Chondrocyte (in vitro differentiated cells): ENCODE data around the gene DDX41. TPM values are rescaled to one million over a fixed set of nuclear protein-coding genes. Genes with fewer than 3 reads are reported as not detected.
A peak's percentile ranks its signal among the peaks of the same experiment; 100 is the strongest.

Experiments used
- DNase-seq: peaks from one replicate; pipeline ENCODE4 v3.0.0; 2021; ENCODE audit warnings: mixed read lengths, low spot score
- H3K27ac Mint-ChIP-seq: one replicate; pipeline ENCODE4 v1.8.0; 2021; ENCODE audit warnings: mild to moderate bottlenecking, moderate library complexity, mixed read lengths; ENCODE audit not compliant: unreplicated experiment
- H3K27me3 Mint-ChIP-seq: 2 replicates; pipeline ENCODE4 v1.8.0; 2021; ENCODE audit warnings: low read depth, mixed read lengths
- H3K36me3 Mint-ChIP-seq: 2 replicates; pipeline ENCODE4 v1.8.0; 2021; ENCODE audit warnings: low read depth, mixed read lengths
- H3K4me1 Mint-ChIP-seq: 2 replicates; pipeline ENCODE4 v1.8.0; 2021; ENCODE audit warnings: low read depth, mild to moderate bottlenecking, mixed read lengths
- H3K4me3 Mint-ChIP-seq: one replicate; pipeline ENCODE4 v1.8.0; 2021; ENCODE audit warnings: mild to moderate bottlenecking, moderate library complexity, mixed read lengths; ENCODE audit not compliant: unreplicated experiment
- H3K9me3 Mint-ChIP-seq: 2 replicates; pipeline ENCODE4 v1.8.0; 2021; ENCODE audit warnings: low read depth, mixed read lengths
- total RNA-seq: library from RNA; stranded (reverse); gene quantifications from 3 replicates; pipeline ENCODE4 v1.2.1, GENCODE V29; 2021
- TF ChIP-seq, protein P1 (sequence below): fragments of 200-600 bp; sonication (generic); IDR thresholded peaks from 2 replicates; pipeline ENCODE4 v1.5.0; 2021; ENCODE audit warnings: antibody characterized with exemption, mild to moderate bottlenecking, moderate library complexity

Gene DDX41
- total RNA-seq, 1 donor from 2014 or later = 78.6 TPM

DNA sequence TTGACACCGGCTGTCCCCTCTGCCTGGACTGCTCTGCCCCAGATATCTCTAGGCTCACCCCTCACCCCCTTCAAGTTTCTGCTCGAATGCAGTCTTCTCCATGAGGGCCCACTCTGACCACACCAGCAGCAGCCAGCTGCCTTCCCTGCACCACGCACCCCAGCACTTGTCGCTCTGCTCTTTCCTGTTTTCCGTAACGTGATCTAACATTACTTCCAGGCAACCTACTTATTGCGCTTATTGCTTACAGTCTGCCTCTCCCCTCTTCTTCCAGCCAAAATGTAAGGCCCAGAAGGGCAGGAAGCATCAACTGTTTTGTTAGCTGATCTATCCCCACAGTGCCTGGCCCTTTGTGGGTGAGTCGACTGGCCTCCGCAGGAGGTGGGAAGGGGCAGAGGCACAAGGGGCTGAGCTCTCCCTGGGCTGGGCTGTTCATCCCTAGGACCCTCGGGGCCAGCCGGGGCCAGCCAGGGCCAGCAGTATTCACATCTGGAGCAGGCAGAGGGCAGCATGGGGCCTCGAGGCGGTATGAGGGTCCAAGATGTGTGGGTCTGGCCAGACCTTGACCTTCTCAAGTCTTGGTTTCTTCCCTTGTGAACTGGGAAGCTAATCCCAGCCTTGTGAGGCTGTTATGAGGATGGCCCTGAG, 31.7 kb downstream of the DDX41 start:
- DNase-seq = no peak
- Mint-ChIP-seq H3K36me3 (peaks cover 53% of the 10 kb centered on the region), H3K27ac (peak overlapping the region; percentile 90), H3K4me3 (no peak overlapping the region), H3K27me3 (no peaks in the 10 kb centered on the region), H3K4me1 (peaks cover 65% of the 10 kb centered on the region), H3K9me3 (no peaks in the 10 kb centered on the region)
- TF ChIP-seq, protein P1, sequence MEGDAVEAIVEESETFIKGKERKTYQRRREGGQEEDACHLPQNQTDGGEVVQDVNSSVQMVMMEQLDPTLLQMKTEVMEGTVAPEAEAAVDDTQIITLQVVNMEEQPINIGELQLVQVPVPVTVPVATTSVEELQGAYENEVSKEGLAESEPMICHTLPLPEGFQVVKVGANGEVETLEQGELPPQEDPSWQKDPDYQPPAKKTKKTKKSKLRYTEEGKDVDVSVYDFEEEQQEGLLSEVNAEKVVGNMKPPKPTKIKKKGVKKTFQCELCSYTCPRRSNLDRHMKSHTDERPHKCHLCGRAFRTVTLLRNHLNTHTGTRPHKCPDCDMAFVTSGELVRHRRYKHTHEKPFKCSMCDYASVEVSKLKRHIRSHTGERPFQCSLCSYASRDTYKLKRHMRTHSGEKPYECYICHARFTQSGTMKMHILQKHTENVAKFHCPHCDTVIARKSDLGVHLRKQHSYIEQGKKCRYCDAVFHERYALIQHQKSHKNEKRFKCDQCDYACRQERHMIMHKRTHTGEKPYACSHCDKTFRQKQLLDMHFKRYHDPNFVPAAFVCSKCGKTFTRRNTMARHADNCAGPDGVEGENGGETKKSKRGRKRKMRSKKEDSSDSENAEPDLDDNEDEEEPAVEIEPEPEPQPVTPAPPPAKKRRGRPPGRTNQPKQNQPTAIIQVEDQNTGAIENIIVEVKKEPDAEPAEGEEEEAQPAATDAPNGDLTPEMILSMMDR = no peak

DNA sequence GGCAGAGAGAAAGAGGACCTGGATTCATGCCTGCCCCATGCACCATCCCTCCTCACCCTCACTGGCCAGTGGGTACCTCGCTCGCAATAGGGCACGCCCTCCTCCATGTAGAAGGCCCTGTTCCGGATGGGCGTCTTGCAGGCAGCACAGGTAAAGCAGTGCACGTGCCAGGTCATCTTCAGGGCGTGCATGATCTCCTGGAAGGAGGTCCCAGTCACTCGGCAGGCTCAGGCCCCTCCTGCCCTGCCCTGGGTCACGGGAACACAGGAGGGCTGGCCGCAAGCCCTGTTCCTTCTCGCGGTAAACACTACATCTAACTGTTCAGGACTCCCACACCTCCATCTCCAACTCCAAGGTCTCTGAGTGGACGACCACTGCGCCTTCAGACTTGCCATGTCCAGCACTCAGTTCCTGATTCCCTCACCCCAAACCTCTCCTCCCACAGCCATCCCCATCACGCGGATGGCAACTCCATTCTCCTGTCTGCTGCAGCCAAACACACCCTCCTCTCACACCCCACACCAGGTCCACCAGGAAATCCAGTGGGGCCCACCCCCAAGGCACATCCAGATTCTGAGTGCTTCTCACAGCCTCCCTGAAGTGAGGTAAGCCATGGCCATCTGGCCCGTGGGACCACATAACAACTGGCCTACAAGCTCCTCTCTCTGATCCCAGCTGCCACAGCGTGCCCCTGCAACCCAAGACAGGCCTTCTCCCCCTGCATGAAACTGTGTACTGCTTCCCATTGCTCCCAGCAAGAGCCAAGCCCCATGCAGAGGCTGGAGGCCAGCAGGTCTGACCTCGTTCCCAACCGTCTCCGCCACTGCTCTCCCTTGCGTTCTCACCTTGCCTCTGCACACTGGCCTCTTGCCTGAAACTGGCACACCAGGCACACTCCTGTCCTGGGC, 32.5 kb downstream of the DDX41 start:
- Mint-ChIP-seq H3K36me3 (peaks cover 52% of the 10 kb centered on the region), H3K27ac (peak overlapping the region; percentile 90), H3K27me3 (no peaks in the 10 kb centered on the region), H3K9me3 (no peaks in the 10 kb centered on the region), H3K4me3 (no peak overlapping the region), H3K4me1 (peaks cover 71% of the 10 kb centered on the region)
- TF ChIP-seq, protein P1 = no peak
- DNase-seq = no peak

DNA sequence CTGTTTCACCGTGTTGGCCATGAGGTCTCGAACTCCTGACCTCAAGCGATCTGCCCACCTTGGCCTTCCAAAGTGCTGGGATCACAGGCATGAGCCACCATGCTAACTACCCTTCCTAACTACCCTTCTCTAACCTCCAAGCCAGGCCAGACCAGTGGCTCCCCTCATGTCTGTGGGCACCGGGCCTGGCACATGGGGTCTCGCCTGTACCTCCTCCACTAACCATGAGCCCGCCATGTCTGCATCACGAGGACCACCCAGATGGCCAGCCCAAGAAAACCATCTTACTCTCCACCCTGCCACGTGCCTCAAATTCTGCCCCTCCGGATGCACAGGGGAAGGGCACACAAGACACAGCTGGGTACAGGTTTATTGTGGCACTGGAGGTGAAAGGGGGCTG, 33.7 kb downstream of the DDX41 start:
- Mint-ChIP-seq H3K4me1 (peaks cover 74% of the 10 kb centered on the region), H3K9me3 (no peaks in the 10 kb centered on the region), H3K27me3 (no peaks in the 10 kb centered on the region), H3K27ac (peak overlapping the region; percentile 87), H3K36me3 (peaks cover 45% of the 10 kb centered on the region), H3K4me3 (no peak overlapping the region)
- no peak for DNase-seq
- TF ChIP-seq, protein P1 = no peak

DNA sequence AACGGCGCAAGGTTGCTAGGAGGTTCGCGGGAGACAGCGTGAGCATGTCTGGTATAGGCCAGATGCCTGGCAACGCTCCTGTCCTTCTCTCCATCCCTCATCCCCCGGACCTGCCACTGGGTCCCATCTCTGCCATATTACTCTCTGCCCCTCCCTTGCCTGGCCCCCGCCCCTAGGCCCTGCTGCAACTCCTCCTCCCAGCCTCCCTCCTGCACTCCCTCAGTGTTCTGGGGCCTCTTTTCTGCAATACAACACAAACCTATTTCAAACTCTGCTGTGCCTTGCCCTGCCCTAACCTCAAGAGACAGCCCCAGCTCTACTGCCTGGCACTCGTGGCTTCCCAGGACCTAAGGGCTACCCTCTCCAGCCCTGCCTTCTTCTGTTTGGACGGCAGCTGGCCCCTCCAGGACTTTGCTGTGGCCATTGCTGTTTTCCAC, 34.4 kb downstream of the DDX41 start:
- peaks cover 40% of the 10 kb centered on the region for H3K36me3 Mint-ChIP-seq

DNA sequence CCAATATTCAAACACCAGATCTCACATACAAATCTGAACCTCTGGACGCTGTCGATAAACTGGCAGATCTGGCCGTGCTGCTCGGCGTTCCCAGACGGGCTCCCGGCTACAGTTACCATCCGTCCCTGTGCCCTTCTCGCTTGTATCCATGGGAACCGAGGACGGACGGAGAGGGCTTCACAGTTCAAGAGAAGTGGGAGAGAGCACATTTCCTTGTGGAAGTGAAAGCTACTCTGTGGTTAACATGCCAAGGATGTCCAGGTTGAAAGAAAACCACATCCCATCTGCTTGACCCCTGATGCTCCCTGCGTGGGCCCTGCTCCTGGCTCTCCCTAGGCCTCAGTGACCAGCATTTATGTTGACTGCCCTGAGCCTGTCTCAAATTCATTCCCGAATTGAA, 37.0 kb downstream of the DDX41 start:
- H3K27me3 Mint-ChIP-seq = no peaks in the 10 kb centered on the region
- no peak overlapping the region for H3K4me3 Mint-ChIP-seq
- H3K9me3 Mint-ChIP-seq = no peaks in the 10 kb centered on the region
- peak overlapping the region; percentile 99 for H3K27ac Mint-ChIP-seq
- peaks cover 22% of the 10 kb centered on the region for H3K36me3 Mint-ChIP-seq
- TF ChIP-seq, protein P1 = no peak
- peaks cover 81% of the 10 kb centered on the region for H3K4me1 Mint-ChIP-seq
- DNase-seq = no peak

More for the DNA sequence above, 34.4 kb downstream of the DDX41 start:
- H3K4me3 Mint-ChIP-seq = no peak overlapping the region
- H3K4me1 Mint-ChIP-seq = peaks cover 74% of the 10 kb centered on the region
- TF ChIP-seq, protein P1 = no peak
- no peaks in the 10 kb centered on the region for H3K9me3 Mint-ChIP-seq
- peak overlapping the region; percentile 76 for H3K27ac Mint-ChIP-seq
- DNase-seq = no peak
- H3K27me3 Mint-ChIP-seq = no peaks in the 10 kb centered on the region
